H9 (cell line): ENCODE results near the gene MEMO1. TPM values are rescaled to one million over a fixed set of nuclear protein-coding genes. Genes with fewer than 3 reads are reported as not detected.

ENCODE experiments used
- DNase-seq: peaks from one replicate; pipeline ENCODE4 v3.0.0-alpha.2; 2017
- H2AFZ ChIP-seq: one replicate; pipeline ENCODE4 v1.6.1; 2013; ENCODE audit warnings: mild to moderate bottlenecking, low read length, control low read depth, moderate library complexity
- H2AK5ac ChIP-seq: 2 replicates; pipeline ENCODE4 v1.6.1; 2013; ENCODE audit warnings: low read length, control low read depth, mixed read lengths; ENCODE audit not compliant: insufficient read length
- H2BK120ac ChIP-seq: one replicate; pipeline ENCODE4 v1.6.1; 2013; ENCODE audit warnings: low read depth, mild to moderate bottlenecking, low read length, control low read depth, inconsistent platforms; ENCODE audit not compliant: poor library complexity, severe bottlenecking
- H2BK12ac ChIP-seq: 2 replicates; pipeline ENCODE4 v1.6.1; 2013; ENCODE audit warnings: low read length, control low read depth, mixed read lengths, low read depth; ENCODE audit not compliant: insufficient read length
- H2BK15ac ChIP-seq: 2 replicates; pipeline ENCODE4 v1.6.1; 2013; ENCODE audit warnings: low read depth, low read length, control low read depth
- H2BK20ac ChIP-seq: one replicate; pipeline ENCODE4 v1.6.1; 2013; ENCODE audit warnings: low read depth, mild to moderate bottlenecking, low read length, control low read depth, inconsistent platforms; ENCODE audit not compliant: poor library complexity, severe bottlenecking
- H2BK5ac ChIP-seq: 2 replicates; pipeline ENCODE4 v1.6.1; 2013; ENCODE audit warnings: low read length, control low read depth, mixed read lengths; ENCODE audit not compliant: insufficient read length
- H3K14ac ChIP-seq: 2 replicates; pipeline ENCODE4 v1.6.1; 2013; ENCODE audit warnings: low read length, control low read depth; ENCODE audit not compliant: insufficient read depth
- H3K18ac ChIP-seq: 2 replicates; pipeline ENCODE4 v1.6.1; 2013; ENCODE audit warnings: low read depth, mild to moderate bottlenecking, mixed read lengths, low read length, control low read depth; ENCODE audit not compliant: insufficient read length
- H3K23ac ChIP-seq: 2 replicates; pipeline ENCODE4 v1.6.1; 2013; ENCODE audit warnings: low read length, control low read depth, mixed read lengths, low read depth; ENCODE audit not compliant: insufficient read length
- H3K23me2 ChIP-seq: 2 replicates; pipeline ENCODE4 v1.6.1; 2013; ENCODE audit warnings: low read depth, mild to moderate bottlenecking, mixed read lengths, low read length, control low read depth; ENCODE audit not compliant: insufficient read length, poor library complexity, severe bottlenecking
- H3K27ac ChIP-seq: 2 replicates; pipeline ENCODE4 v1.5.1; 2013; ENCODE audit warnings: low read length, control low read depth, mixed read lengths, low read depth; ENCODE audit not compliant: insufficient read length
- H3K27me3 ChIP-seq: 2 replicates; pipeline ENCODE4 v1.6.1; 2013; ENCODE audit warnings: low read length, control low read depth, inconsistent platforms; ENCODE audit not compliant: insufficient read depth
- H3K4ac ChIP-seq: 2 replicates; pipeline ENCODE4 v1.6.1; 2013; ENCODE audit warnings: low read depth, mild to moderate bottlenecking, control low read depth, inconsistent platforms, low read length, moderate library complexity
- H3K4me1 ChIP-seq: 2 replicates; pipeline ENCODE4 v1.6.1; 2013; ENCODE audit warnings: low read length, control low read depth, inconsistent platforms; ENCODE audit not compliant: insufficient read depth
- H3K4me2 ChIP-seq: 2 replicates; pipeline ENCODE4 v1.6.1; 2013; ENCODE audit warnings: low read length, control low read depth, mixed read lengths; ENCODE audit not compliant: insufficient read length, insufficient read depth
- H3K56ac ChIP-seq: 2 replicates; pipeline ENCODE4 v1.6.1; 2013; ENCODE audit warnings: low read depth, mild to moderate bottlenecking, mixed read lengths, low read length, control low read depth; ENCODE audit not compliant: insufficient read length
- H3K79me1 ChIP-seq: 2 replicates; pipeline ENCODE4 v1.6.1; 2013; ENCODE audit warnings: low read depth, mild to moderate bottlenecking, moderate library complexity, low read length, control low read depth, inconsistent platforms; ENCODE audit not compliant: insufficient read depth, poor library complexity, severe bottlenecking
- H3K79me2 ChIP-seq: 2 replicates; pipeline ENCODE4 v1.6.1; 2013; ENCODE audit warnings: low read length, control low read depth, inconsistent platforms; ENCODE audit not compliant: insufficient read depth
- H3K9ac ChIP-seq: 2 replicates; pipeline ENCODE4 v1.6.1; 2013; ENCODE audit warnings: low read length, control low read depth, mixed read lengths; ENCODE audit not compliant: insufficient read length; ENCODE audit errors: extremely low read depth
- H3K9me3 ChIP-seq: one replicate; pipeline ENCODE4 v1.6.1; 2013; ENCODE audit warnings: low read depth, low read length, inconsistent platforms; ENCODE audit not compliant: control insufficient read depth
- H3T11ph ChIP-seq: one replicate; pipeline ENCODE4 v1.6.1; 2013; ENCODE audit warnings: mild to moderate bottlenecking, low read length, control low read depth, inconsistent platforms
- H4K20me1 ChIP-seq: one replicate; pipeline ENCODE4 v1.6.1; 2013; ENCODE audit not compliant: control insufficient read depth, insufficient read length, insufficient read depth
- H4K5ac ChIP-seq: 2 replicates; pipeline ENCODE4 v1.6.1; 2013; ENCODE audit warnings: low read depth, mild to moderate bottlenecking, mixed read lengths, low read length, control low read depth; ENCODE audit not compliant: insufficient read length
- H4K8ac ChIP-seq: replicated peaks from 2 replicates; pipeline ENCODE4 v1.6.1; 2013; ENCODE audit warnings: low read length, control low read depth, mixed read lengths, low read depth; ENCODE audit not compliant: insufficient read length
- H4K91ac ChIP-seq: 2 replicates; pipeline ENCODE4 v1.6.1; 2013; ENCODE audit warnings: low read depth, mild to moderate bottlenecking, moderate library complexity, mixed read lengths, low read length, control low read depth; ENCODE audit not compliant: insufficient read length
- H3K27ac Mint-ChIP-seq, 3 experiments: 2 replicates in 2 of 3; 3 replicates in 1 of 3; pipeline ENCODE4 v1.8.0; 2020 to 2021; ENCODE audit warnings: mixed read lengths in 3 of 3, mild to moderate bottlenecking in 1 of 3, moderate library complexity in 1 of 3
- H3K27me3 Mint-ChIP-seq: 2 replicates; pipeline ENCODE4 v1.8.0; 2021; ENCODE audit warnings: low read depth, mild to moderate bottlenecking, moderate library complexity, mixed read lengths
- H3K36me3 Mint-ChIP-seq, 3 experiments: 2 replicates in 2 of 3; 3 replicates in 1 of 3; pipeline ENCODE4 v1.8.0; 2020 to 2021; ENCODE audit warnings: low read depth in 3 of 3, mixed read lengths in 3 of 3; ENCODE audit not compliant: insufficient read depth in 1 of 3
- H3K4me1 Mint-ChIP-seq, 2 experiments: 2 replicates each; pipeline ENCODE4 v1.8.0; 2020; ENCODE audit warnings: mixed read lengths in 2 of 2
- H3K4me3 Mint-ChIP-seq, 2 experiments: 2 replicates in 1 of 2; 3 replicates in 1 of 2; pipeline ENCODE4 v1.8.0; 2020 to 2021; ENCODE audit warnings: mild to moderate bottlenecking in 2 of 2, mixed read lengths in 2 of 2, moderate library complexity in 1 of 2
- H3K9me3 Mint-ChIP-seq, 2 experiments: 2 replicates in 1 of 2; 3 replicates in 1 of 2; pipeline ENCODE4 v1.8.0; 2020; ENCODE audit warnings: mild to moderate bottlenecking in 2 of 2, mixed read lengths in 2 of 2, moderate library complexity in 1 of 2
- WGBS: extraction: QIAGEN DNeasy Blood & Tissue Kit; methylation state at CpG from one replicate; pipeline ENCODE4 v1.1.7; 2013; ENCODE audit warnings: missing lambda C conversion rate, low lambda C conversion rate, mixed read lengths; ENCODE audit not compliant: insufficient read length; ENCODE audit errors: extremely low coverage; 5-methylcytosine and 5-hydroxymethylcytosine counted together
- total RNA-seq: library from RNA; stranded (reverse); gene quantifications from 2 replicates; pipeline ENCODE4 v1.2.1, GENCODE V29; 2021
- TF ChIP-seq, protein P1 (sequence below): fragments of 200-600 bp; sonication (generic); conservative IDR thresholded peaks from 3 replicates; pipeline ENCODE4 v1.8.0; 2021; ENCODE audit warnings: antibody characterized with exemption, mild to moderate bottlenecking

MEMO1 gene
- total RNA-seq, 1 experiment from 2014 or later = 49.4 TPM

DNA sequence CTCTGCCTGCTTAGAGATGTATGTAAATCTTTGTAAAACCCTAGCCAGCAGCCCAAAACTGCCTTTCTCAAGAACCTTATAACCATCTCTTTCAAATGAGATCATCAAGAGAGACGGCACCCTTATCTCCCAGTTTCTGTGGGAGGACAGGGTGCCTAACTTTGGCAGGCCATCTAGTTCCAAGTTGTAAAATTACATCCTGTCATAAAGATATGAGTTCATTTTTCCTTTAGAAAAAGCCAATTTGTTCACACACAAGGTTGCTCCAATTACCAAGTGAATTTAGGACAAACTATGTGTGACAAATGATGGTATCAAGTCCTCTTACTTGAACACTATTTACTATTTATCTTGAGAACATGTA, 65.3 kb downstream of the MEMO1 start:
- no peaks in the 10 kb centered on the region for H3K9me3 ChIP-seq
- Mint-ChIP-seq H3K27me3 (no peaks in the 10 kb centered on the region), H3K9me3 (no peaks in the 10 kb centered on the region), H3K4me3 (no peak overlapping the region), H3K4me1 (peaks cover 11 to 20% of the 10 kb centered on the region in 2 experiments), H3K36me3 (peaks cover 0 to 10% (median 0%) of the 10 kb centered on the region in 3 experiments; a peak in 3 of 7 replicates), H3K27ac (no peak overlapping the region)
- no peak overlapping the region for H2BK5ac ChIP-seq
- no peak overlapping the region for H3T11ph ChIP-seq
- H3K18ac ChIP-seq = no peak overlapping the region
- no peaks in the 10 kb centered on the region for H3K27me3 ChIP-seq
- H4K5ac ChIP-seq = no peak overlapping the region
- no peak overlapping the region for H3K56ac ChIP-seq
- H3K4ac ChIP-seq = no peak overlapping the region
- no peak overlapping the region for H4K8ac ChIP-seq
- H3K23ac ChIP-seq = no peak overlapping the region
- H3K9ac ChIP-seq = no peak overlapping the region
- no peak overlapping the region for H4K91ac ChIP-seq
- H2AFZ ChIP-seq = no peak overlapping the region
- no peaks in the 10 kb centered on the region for H4K20me1 ChIP-seq
- H2BK120ac ChIP-seq = no peak overlapping the region
- H2BK12ac ChIP-seq = no peak overlapping the region
- H3K23me2 ChIP-seq = no peaks in the 10 kb centered on the region
- no peak for DNase-seq
- H3K4me2 ChIP-seq = no peak overlapping the region
- no peak overlapping the region for H2AK5ac ChIP-seq
- TF ChIP-seq, protein P1, sequence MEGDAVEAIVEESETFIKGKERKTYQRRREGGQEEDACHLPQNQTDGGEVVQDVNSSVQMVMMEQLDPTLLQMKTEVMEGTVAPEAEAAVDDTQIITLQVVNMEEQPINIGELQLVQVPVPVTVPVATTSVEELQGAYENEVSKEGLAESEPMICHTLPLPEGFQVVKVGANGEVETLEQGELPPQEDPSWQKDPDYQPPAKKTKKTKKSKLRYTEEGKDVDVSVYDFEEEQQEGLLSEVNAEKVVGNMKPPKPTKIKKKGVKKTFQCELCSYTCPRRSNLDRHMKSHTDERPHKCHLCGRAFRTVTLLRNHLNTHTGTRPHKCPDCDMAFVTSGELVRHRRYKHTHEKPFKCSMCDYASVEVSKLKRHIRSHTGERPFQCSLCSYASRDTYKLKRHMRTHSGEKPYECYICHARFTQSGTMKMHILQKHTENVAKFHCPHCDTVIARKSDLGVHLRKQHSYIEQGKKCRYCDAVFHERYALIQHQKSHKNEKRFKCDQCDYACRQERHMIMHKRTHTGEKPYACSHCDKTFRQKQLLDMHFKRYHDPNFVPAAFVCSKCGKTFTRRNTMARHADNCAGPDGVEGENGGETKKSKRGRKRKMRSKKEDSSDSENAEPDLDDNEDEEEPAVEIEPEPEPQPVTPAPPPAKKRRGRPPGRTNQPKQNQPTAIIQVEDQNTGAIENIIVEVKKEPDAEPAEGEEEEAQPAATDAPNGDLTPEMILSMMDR = no peak
- peaks cover 3% of the 10 kb centered on the region for H3K79me1 ChIP-seq
- no peak overlapping the region for H3K27ac ChIP-seq
- WGBS = no CpG with 5 or more reads among the region's 1 CpG
- H3K4me1 ChIP-seq = peaks cover 2% of the 10 kb centered on the region; the same call in 1 of the 2 replicates
- H2BK20ac ChIP-seq = no peak overlapping the region
- peaks cover 3% of the 10 kb centered on the region; the same call in 1 of the 2 replicates for H3K79me2 ChIP-seq
- H2BK15ac ChIP-seq = no peak overlapping the region
- no peak overlapping the region for H3K14ac ChIP-seq
